SKM-1 treated with dmso at 0.1 percent for 144 hours (cell line): ENCODE data around the gene IL34.
A peak's percentile ranks its signal among the peaks of the same experiment; 100 is the strongest.
"Not testable (repeated sequence)": the region's sequence is repeated elsewhere in the genome, so short reads cannot be mapped to it uniquely, and the experiment has no call there.

Source experiments
- DNase-seq: peaks from one replicate; lab custom pipeline; 2025; ENCODE audit not compliant: unreplicated experiment; lab: John Stamatoyannopoulos, UW

Gene IL34

GRCh38 chr16:70646260-70647241 lies at the start of gene IL34:
Gene IL34, plus strand, starts transcription at chr16:70646559. Its CDS starts 389 bp downstream, at chr16:70646948.
- DNase-seq: no peak

GRCh38 chr16:70597135-70597835 lies 49.1 kb upstream of the IL34 start:
- DNase-seq: no peak

GRCh38 chr16:70598937-70599503 lies 47.3 kb upstream of the IL34 start:
- no peak for DNase-seq

- DNase-seq: no peak
These were observed 45.6 kb upstream of the IL34 start for GRCh38 chr16:70600730-70601129.

- DNase-seq: no peak
These were observed 44.5 kb upstream of the IL34 start for GRCh38 chr16:70601576-70602575.

GRCh38 chr16:70602831-70603230 lies 43.5 kb upstream of the IL34 start:
- no peak for DNase-seq

- DNase-seq: no peak
These were observed 41.7 kb upstream of the IL34 start for GRCh38 chr16:70604407-70605282.

GRCh38 chr16:70605283-70605657 lies 41.1 kb upstream of the IL34 start:
- DNase-seq: no peak

GRCh38 chr16:70608521-70608920 lies 37.8 kb upstream of the IL34 start:
- DNase-seq: no peak

- DNase-seq: no peak
These were observed 35.8 kb upstream of the IL34 start for GRCh38 chr16:70610273-70611223.

GRCh38 chr16:70611224-70611598 lies 35.1 kb upstream of the IL34 start:
- DNase-seq: no peak

- DNase-seq: no peak
These were observed 34.5 kb upstream of the IL34 start for GRCh38 chr16:70611785-70612303.

- DNase-seq: peak; percentile 72
These were observed 33.4 kb upstream of the IL34 start for GRCh38 chr16:70612931-70613330.

GRCh38 chr16:70614208-70614951 lies 32.0 kb upstream of the IL34 start:
- no peak for DNase-seq

GRCh38 chr16:70615945-70616344 lies 30.4 kb upstream of the IL34 start:
- no peak for DNase-seq

GRCh38 chr16:70621864-70622263 lies 24.5 kb upstream of the IL34 start:
- not testable (repeated sequence) for DNase-seq

GRCh38 chr16:70627696-70628095 lies 18.7 kb upstream of the IL34 start:
- no peak for DNase-seq
